GM12878 (cell line): ENCODE data around the gene MCHR1. TPM values are rescaled to one million over a fixed set of nuclear protein-coding genes. Genes with fewer than 3 reads are reported as not detected.
A peak's percentile ranks its signal among the peaks of the same experiment; 100 is the strongest.

Source experiments
- ATAC-seq: fragments of 200-7000 bp; cut with Tn5 transposase; 3 replicates; pipeline ENCODE4 v1.9.1; 2020; ENCODE audit warnings: mild to moderate bottlenecking, moderate library complexity
- BruUV-seq: library from RNA; stranded (reverse); fragments of 400-500 nt; replicated peaks from 2 replicates; lab custom pipeline; 2021; lab: Mats Ljungman, UMichigan
- CTCF ChIA-PET: fragments of 300-600 bp; sonication (Branson Sonifier 250); formaldehyde crosslinking; extraction: SDS; loops from one replicate; lab custom pipeline; 2021; ENCODE audit warnings: inconsistent platforms; lab: Yijun Ruan, JAX
- POLR2A ChIA-PET: fragments of 350-600 bp; formaldehyde crosslinking; extraction: SDS; loops from one replicate; lab custom pipeline; 2021; ENCODE audit warnings: inconsistent platforms; lab: Charles Lee
- RAD21 ChIA-PET: fragments of 300-600 bp; sonication (Branson Sonifier 250); formaldehyde crosslinking; loops from one replicate; lab custom pipeline; 2023; ENCODE audit warnings: antibody characterized with exemption; ENCODE audit not compliant: unreplicated experiment; lab: Charles Lee
- SMC1A ChIA-PET: fragments of 300-600 bp; sonication (Branson Sonifier 250); formaldehyde crosslinking; loops from one replicate; lab custom pipeline; 2023; ENCODE audit not compliant: unreplicated experiment, uncharacterized antibody; lab: Charles Lee
- DNase-seq: peaks from one replicate; pipeline ENCODE4 v3.0.0-alpha.2; 2011; ENCODE audit warnings: low read depth, low spot score
- FAIRE-seq: peaks from 3 replicates; lab custom pipeline; 2011; peaks lifted over from hg19 to GRCh38; lab: Jason Lieb, UNC
- H2AFZ ChIP-seq: 2 replicates; pipeline ENCODE4 v1.6.0; 2011; ENCODE audit warnings: low read depth, low read length, control low read depth; ENCODE audit not compliant: control insufficient read depth
- H3K27ac ChIP-seq: 2 replicates; pipeline ENCODE4 v1.5.1; 2011; ENCODE audit warnings: control low read depth; ENCODE audit not compliant: control insufficient read depth, insufficient read depth
- H3K27me3 ChIP-seq, 2 experiments: replicated peaks in 1 of 2; 2 replicates each; pipeline versions ENCODE4 v1.6.0 to v1.6.1; 2011; ENCODE audit warnings: low read length in 1 of 2; ENCODE audit not compliant: control insufficient read depth in 2 of 2, insufficient read depth in 2 of 2
- H3K36me3 ChIP-seq, 2 experiments: 2 replicates each; pipeline ENCODE4 v1.5.1; 2011; ENCODE audit warnings: low read length in 1 of 2; ENCODE audit not compliant: control insufficient read depth in 2 of 2, insufficient read depth in 2 of 2
- H3K4me1 ChIP-seq: 2 replicates; pipeline ENCODE4 v1.6.1; 2011; ENCODE audit warnings: mild to moderate bottlenecking, low read length, moderate library complexity, mixed read lengths; ENCODE audit not compliant: control insufficient read depth, insufficient read depth
- H3K4me2 ChIP-seq: 2 replicates; pipeline ENCODE4 v1.6.0; 2011; ENCODE audit warnings: control low read depth; ENCODE audit not compliant: control insufficient read depth, insufficient read depth
- H3K4me3 ChIP-seq: fragments of 200-600 bp; sonication (generic); 2 replicates; pipeline ENCODE4 v1.5.1; 2016
- H3K79me2 ChIP-seq: 2 replicates; pipeline ENCODE4 v1.6.0; 2011; ENCODE audit warnings: low read length; ENCODE audit not compliant: control insufficient read depth, insufficient read depth
- H3K9ac ChIP-seq: 2 replicates; pipeline ENCODE4 v1.8.0; 2011; ENCODE audit warnings: low read length, control low read depth, mixed read lengths; ENCODE audit not compliant: control insufficient read depth, insufficient read depth
- H3K9me3 ChIP-seq: replicated peaks from 3 replicates; pipeline ENCODE4 v1.5.1; 2011; ENCODE audit warnings: mild to moderate bottlenecking, low read length; ENCODE audit not compliant: control insufficient read depth, insufficient read depth
- H4K20me1 ChIP-seq: 2 replicates; pipeline ENCODE4 v1.6.0; 2011; ENCODE audit not compliant: control insufficient read depth, insufficient read depth
- FOXK2 ChIP-seq: fragments of 450-650 bp; IDR thresholded peaks from 2 replicates; pipeline ENCODE4 v1.6.1; 2017; ENCODE audit warnings: mild to moderate bottlenecking, moderate library complexity
- SIN3A ChIP-seq: IDR thresholded peaks from 2 replicates; pipeline ENCODE4 v1.6.1; 2012; ENCODE audit warnings: low read depth, low read length, improper control_type of control experiment
- SUPT20H ChIP-seq: IDR thresholded peaks from 2 replicates; pipeline ENCODE4 v1.6.1; 2011; ENCODE audit warnings: low read depth, mild to moderate bottlenecking, low read length, moderate library complexity, borderline replicate concordance; ENCODE audit not compliant: control insufficient read depth
- ZNF24 ChIP-seq: fragments of 450-650 bp; IDR thresholded peaks from 2 replicates; pipeline ENCODE4 v1.6.1; 2017; ENCODE audit warnings: antibody characterized with exemption, mild to moderate bottlenecking
- WGBS: methylation state at CpG from one replicate; pipeline ENCODE4 v1.1.6; 2016; ENCODE audit warnings: low lambda C conversion rate; ENCODE audit not compliant: insufficient replicate concordance, insufficient coverage; ENCODE audit errors: missing lambda C conversion rate; 5-methylcytosine and 5-hydroxymethylcytosine counted together
- in situ Hi-C: fragments of 300-500 bp; cut with MboI; formaldehyde crosslinking; loops from 9 replicates; pipeline ENCODE4 v1.14.3; 2018; ENCODE audit warnings: mixed read lengths
- intact Hi-C: fragments of 100-400 bp; cut with micrococcal nuclease; formaldehyde crosslinking; loops from one replicate; pipeline ENCODE4 v1.14.2; 2022; ENCODE audit not compliant: unreplicated experiment
- polyA plus RNA-seq, 11 experiments: library from polyadenylated mRNA; depleted of rRNA in 4 of 11; unstranded in 6 of 11; stranded (reverse) in 5 of 11; fragments of >200 nt; fragmentation: Nextera tagmentation in 4 of 11; fragmentation: Illumina TruSeq in 1 of 11; extraction: Ambion mirVana in 4 of 11; extraction: Trizol in 1 of 11; gene quantifications; 1 replicate in 1 of 11; 2 replicates in 10 of 11; pipeline versions ENCODE4 v1.2.1 to v1.2.3, GENCODE V29; 2011 to 2016; ENCODE audit warnings: inconsistent platforms in 2 of 11, missing spikeins in 2 of 11, low read depth in 1 of 11
- total RNA-seq, 4 experiments: library from RNA; depleted of rRNA in 3 of 4; stranded (reverse); fragments of >200 nt in 3 of 4; fragmentation: Illumina TruSeq in 1 of 4; extraction: Trizol in 1 of 4; gene quantifications; 2 replicates each; pipeline versions ENCODE4 v1.2.1 to v1.2.3, GENCODE V29; 2013 to 2021
- TF ChIP-seq, protein P1 (sequence below): fragments of 450-650 bp; IDR thresholded peaks from 2 replicates; pipeline ENCODE4 v1.6.1; 2017; ENCODE audit warnings: mild to moderate bottlenecking, low read depth, inconsistent platforms; ENCODE audit not compliant: poor library complexity, severe bottlenecking

The MCHR1 gene
- total and polyA plus RNA-seq, 10 of the 15 experiments (the other 5 are each of a cell fraction or from before 2014, with no cell fraction given) = not detected

DNA sequence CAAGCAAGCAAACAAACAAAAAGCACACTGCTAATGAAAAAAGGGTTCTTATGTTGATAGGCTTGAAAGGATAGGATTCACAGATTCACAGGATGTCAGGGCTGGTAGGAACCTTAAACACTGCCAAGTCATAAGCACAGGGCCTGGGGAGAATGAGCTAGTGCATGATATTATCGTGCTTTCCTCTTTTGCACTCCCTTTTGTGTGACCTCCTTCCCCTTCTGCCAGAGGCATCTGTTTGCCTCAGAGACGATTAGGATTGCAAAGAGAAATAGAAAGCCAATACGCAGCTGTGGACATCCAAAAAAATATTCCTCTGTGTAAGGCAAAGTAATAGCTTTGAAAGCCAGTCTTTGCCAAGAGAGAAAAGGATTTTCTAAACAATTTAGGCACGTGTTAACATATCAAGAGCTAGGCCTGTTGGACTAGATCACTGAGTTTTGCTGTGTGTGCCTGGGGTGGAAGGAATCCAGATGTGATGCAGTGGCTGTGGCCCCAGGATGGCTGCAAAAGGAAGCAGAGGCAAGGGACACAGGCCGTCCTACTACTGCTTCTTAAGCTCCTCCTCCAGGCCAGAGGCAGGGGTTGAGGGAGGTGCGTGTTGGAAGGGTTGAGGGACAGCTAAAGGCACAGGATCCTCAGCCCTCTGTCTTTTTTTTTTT, 30.6 kb downstream of the MCHR1 start:
- BruUV-seq = no TSS peak
- no peak overlapping the region for H3K27ac ChIP-seq
- ChIA-PET CTCF (no interaction called here), RAD21 (no interaction called here), SMC1A (interaction anchor here (2.2 kb wide), 1 partner anchor 27 kb away, joined by 10 read pairs; no protein-coding TSS in a partner anchor), POLR2A (interaction anchor here (0.7 kb wide), 1 partner anchor 221 kb away, joined by 7 read pairs; no protein-coding TSS in a partner anchor)
- in situ Hi-C loops (no loop called here), intact Hi-C loops (no loop called here)
- FAIRE-seq = no peak
- 0 out of 3 replicates have a peak, but pooled peaks have one; percentile 28 for ATAC-seq
- H3K4me1 ChIP-seq = no peaks in the 10 kb centered on the region
- H3K79me2 ChIP-seq = no peaks in the 10 kb centered on the region
- no peak for TF ChIP-seq SUPT20H
- H3K4me3 ChIP-seq = no peak overlapping the region
- H3K36me3 ChIP-seq = no peaks in the 10 kb centered on the region
- H3K9ac ChIP-seq = no peak overlapping the region
- DNase-seq = no peak
- 25% methylated on average over 6 of the region's 6 CpGs for WGBS
- H3K9me3 ChIP-seq = no peaks in the 10 kb centered on the region; the same call in 2 of the 3 replicates
- no peaks in the 10 kb centered on the region for H4K20me1 ChIP-seq
- no peak overlapping the region for H3K4me2 ChIP-seq
- no peak overlapping the region for H2AFZ ChIP-seq
- H3K27me3 ChIP-seq = no peaks in the 10 kb centered on the region; a peak in 2 of 4 replicates

DNA sequence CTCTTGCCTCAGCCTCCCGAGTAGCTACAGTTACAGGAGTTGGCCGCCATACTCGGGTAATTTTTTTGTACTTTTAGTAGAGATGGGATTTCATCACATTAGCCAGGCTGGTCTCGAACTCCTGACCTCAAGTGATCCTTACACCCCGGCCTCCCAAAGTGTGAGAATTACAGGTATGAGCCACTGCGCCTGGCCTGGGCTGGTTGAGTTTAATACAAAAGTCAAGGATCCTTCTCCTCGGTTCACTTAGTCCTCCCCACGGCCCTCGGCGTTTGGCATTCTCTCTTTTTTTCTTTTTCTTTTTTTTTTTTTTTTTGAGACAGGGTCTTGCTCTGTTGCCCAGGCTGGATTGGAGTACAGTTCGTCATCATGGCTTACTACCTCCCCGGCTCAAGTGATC, 33.0 kb downstream of the MCHR1 start:
- H3K4me3 ChIP-seq = no peak overlapping the region
- no peaks in the 10 kb centered on the region for H3K79me2 ChIP-seq
- SMC1A ChIA-PET = interaction anchor here (0.9 to 2.2 kb wide), 3 partner anchors 11 to 106 kb away, joined by 3 to 14 read pairs (median 10); no protein-coding TSS in a partner anchor
- in situ Hi-C loops = no loop called here
- BruUV-seq = no TSS peak
- H3K27me3 ChIP-seq = no peaks in the 10 kb centered on the region; a peak in 2 of 4 replicates
- H2AFZ ChIP-seq = no peak overlapping the region
- no peak overlapping the region for H3K27ac ChIP-seq
- H3K9ac ChIP-seq = no peak overlapping the region
- no peaks in the 10 kb centered on the region for H3K36me3 ChIP-seq
- H3K4me1 ChIP-seq = no peaks in the 10 kb centered on the region
- CTCF ChIA-PET = no interaction called here
- RAD21 ChIA-PET = interaction anchor here (0.6 to 1.3 kb wide), 2 partner anchors 20 to 29 kb away, joined by 3 to 4 read pairs; no protein-coding TSS in a partner anchor
- intact Hi-C loops = no loop called here
- no peak overlapping the region for H3K4me2 ChIP-seq
- 53% methylated on average over 8 of the region's 12 CpGs for WGBS
- DNase-seq = no peak
- POLR2A ChIA-PET = interaction anchor here (0.7 kb wide), 1 partner anchor 92 kb away, joined by 4 read pairs; no protein-coding TSS in a partner anchor
- TF ChIP-seq ZNF24 (no peak), FOXK2 (no peak), SIN3A (no peak)
- TF ChIP-seq, protein P1, sequence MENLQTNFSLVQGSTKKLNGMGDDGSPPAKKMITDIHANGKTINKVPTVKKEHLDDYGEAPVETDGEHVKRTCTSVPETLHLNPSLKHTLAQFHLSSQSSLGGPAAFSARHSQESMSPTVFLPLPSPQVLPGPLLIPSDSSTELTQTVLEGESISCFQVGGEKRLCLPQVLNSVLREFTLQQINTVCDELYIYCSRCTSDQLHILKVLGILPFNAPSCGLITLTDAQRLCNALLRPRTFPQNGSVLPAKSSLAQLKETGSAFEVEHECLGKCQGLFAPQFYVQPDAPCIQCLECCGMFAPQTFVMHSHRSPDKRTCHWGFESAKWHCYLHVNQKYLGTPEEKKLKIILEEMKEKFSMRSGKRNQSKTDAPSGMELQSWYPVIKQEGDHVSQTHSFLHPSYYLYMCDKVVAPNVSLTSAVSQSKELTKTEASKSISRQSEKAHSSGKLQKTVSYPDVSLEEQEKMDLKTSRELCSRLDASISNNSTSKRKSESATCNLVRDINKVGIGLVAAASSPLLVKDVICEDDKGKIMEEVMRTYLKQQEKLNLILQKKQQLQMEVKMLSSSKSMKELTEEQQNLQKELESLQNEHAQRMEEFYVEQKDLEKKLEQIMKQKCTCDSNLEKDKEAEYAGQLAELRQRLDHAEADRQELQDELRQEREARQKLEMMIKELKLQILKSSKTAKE = no peak
- H4K20me1 ChIP-seq = no peaks in the 10 kb centered on the region
- H3K9me3 ChIP-seq = no peaks in the 10 kb centered on the region; the same call in 2 of the 3 replicates
- ATAC-seq = no peak
- no peak for FAIRE-seq
